ENCODE data around the gene CSF1. TPM values are rescaled to one million over a fixed set of nuclear protein-coding genes. Genes with fewer than 3 reads are reported as not detected.

The CSF1 gene
- polyA plus RNA-seq, 2 of the 4 experiments (the other 2 are of a cell fraction) = 35.1 to 36.3 TPM

GRCh38 chr1:109892561-109893368, 17.9 kb upstream of the CSF1 start:
- ATAC-seq = peak in 1 of 2 experiments; percentile 78; a peak in 3 of 6 replicates
- H3K27ac ChIP-seq = peak overlapping the region; percentile 54 to 81
- DNase-seq (ENCODE audit: low read depth in 1 of 2, low spot score in 1 of 2) = peak; percentile 23 to 40
- no peaks in the 10 kb centered on the region for H3K9me3 ChIP-seq
- no peak for FAIRE-seq
- peak overlapping the region; percentile 54 for H3K4me2 ChIP-seq
- no peak overlapping the region for H3K4me3 ChIP-seq
- H3K4me1 ChIP-seq = peaks cover 24% of the 10 kb centered on the region
- no peak for TF ChIP-seq ZSCAN20 (CRISPR knock-in tag; IDR thresholded peaks at IDR 0.05)
- no peak for TF ChIP-seq USF2 (IDR thresholded peaks at IDR 0.05)
- no peak for TF ChIP-seq MYC (IDR thresholded peaks at IDR 0.05; ENCODE audit: borderline replicate concordance, low read length)
- TF ChIP-seq ESRRA (IDR thresholded peaks at IDR 0.05; ENCODE audit: borderline replicate concordance, low read length) = no peak
- TF ChIP-seq CHD4 (IDR thresholded peaks at IDR 0.05; ENCODE audit: borderline replicate concordance) = no peak
- no peak for TF ChIP-seq HOXB5 (CRISPR knock-in tag; IDR thresholded peaks at IDR 0.05)
- TF ChIP-seq CTCF (IDR thresholded peaks at IDR 0.05) = no peak
- no peak for TF ChIP-seq MAX (IDR thresholded peaks at IDR 0.05)
- TF ChIP-seq JUN (IDR thresholded peaks at IDR 0.05) = no peak
- TF ChIP-seq NFE2L2 (conservative IDR thresholded peaks at IDR 0.05; ENCODE audit: low read length) = no peak
- TF ChIP-seq ZC3H11A (IDR thresholded peaks at IDR 0.05) = no peak
- 71% methylated on average over 10 of the region's 10 CpGs for WGBS (ENCODE audit: missing lambda C conversion rate)
- POLR2A ChIA-PET = interaction anchor here (1.1 kb wide), 1 partner anchor 16 kb away, joined by 5 read pairs; no protein-coding TSS in a partner anchor
- CTCF ChIA-PET = interaction anchor here (1.3 to 2.4 kb wide), 6 partner anchors 11 to 119 kb away, joined by 3 to 7 read pairs (median 4); partner anchors contain the start of gene AHCYL1

- Histone ChIP-seq H3K9me3 (no peaks in the 10 kb centered on the region), H3K4me1 (peaks cover 24% of the 10 kb centered on the region), H3K4me3 (no peak overlapping the region), H3K4me2 (no peak overlapping the region), H3K27ac (peak overlapping the region in 1 of 2 experiments; percentile 81; a peak in 2 of 6 replicates)
- FAIRE-seq (no peak), DNase-seq (ENCODE audit: low read depth in 1 of 2, low spot score in 1 of 2) (no peak), ATAC-seq (no peak)
- ChIA-PET POLR2A (no interaction called here), CTCF (interaction anchor here (1.3 to 1.5 kb wide), 5 partner anchors 12 to 120 kb away, joined by 3 to 6 read pairs (median 4); partner anchors contain the start of gene AHCYL1)
- TF ChIP-seq FOSL2 (IDR thresholded peaks at IDR 0.05) (no peak), FOSL2 (CRISPR knock-in tag; IDR thresholded peaks at IDR 0.05) (no peak), USF2 (IDR thresholded peaks at IDR 0.05) (no peak), HOXB13 (CRISPR knock-in tag; IDR thresholded peaks at IDR 0.05; ENCODE audit: low read depth) (no peak)
- WGBS (ENCODE audit: missing lambda C conversion rate) = 88% methylated on average over 7 of the region's 7 CpGs
Measured at GRCh38 chr1:109893532-109894171, 17.0 kb upstream of the CSF1 start.

GRCh38 chr1:109894823-109895719, 15.6 kb upstream of the CSF1 start:
- no peak for ATAC-seq
- ChIA-PET CTCF (interaction anchor here (0.9 to 1.5 kb wide), 3 partner anchors 9 to 103 kb away, joined by 3 read pairs; no protein-coding TSS in a partner anchor), POLR2A (no interaction called here)
- Histone ChIP-seq H3K4me1 (peaks cover 24% of the 10 kb centered on the region), H3K9me3 (no peaks in the 10 kb centered on the region), H3K4me3 (no peak overlapping the region), H3K27ac (peak overlapping the region in 1 of 2 experiments; percentile 65; a peak in 3 of 6 replicates), H3K4me2 (peak overlapping the region; percentile 24; the same call in 2 of the 3 replicates)
- no peak for FAIRE-seq
- WGBS (ENCODE audit: missing lambda C conversion rate) = 85% methylated on average over 8 of the region's 8 CpGs
- DNase-seq (ENCODE audit: low read depth in 1 of 2, low spot score in 1 of 2) = no peak
- TF ChIP-seq HEYL (CRISPR knock-in tag; IDR thresholded peaks at IDR 0.05) = no peak
- no peak for TF ChIP-seq BHLHE40 (IDR thresholded peaks at IDR 0.05; ENCODE audit: low read depth, low read length)
- TF ChIP-seq RCOR1 (IDR thresholded peaks at IDR 0.05; ENCODE audit: low read depth, low read length) = no peak
- TF ChIP-seq USF2 (IDR thresholded peaks at IDR 0.05) = no peak
- no peak for TF ChIP-seq SMC3 (IDR thresholded peaks at IDR 0.05)
- TF ChIP-seq ZFP36 (IDR thresholded peaks at IDR 0.05; ENCODE audit: borderline replicate concordance, partially characterized antibody) = no peak
- TF ChIP-seq CHD4 (IDR thresholded peaks at IDR 0.05; ENCODE audit: borderline replicate concordance) = no peak
- no peak for TF ChIP-seq FOXS1 (CRISPR knock-in tag; IDR thresholded peaks at IDR 0.05)
- TF ChIP-seq MYC (IDR thresholded peaks at IDR 0.05; ENCODE audit: borderline replicate concordance, low read length) = no peak
- TF ChIP-seq PBX3 (IDR thresholded peaks at IDR 0.05) = no peak
- TF ChIP-seq RARB (CRISPR knock-in tag; IDR thresholded peaks at IDR 0.05) = no peak
- TF ChIP-seq ESRRA (IDR thresholded peaks at IDR 0.05; ENCODE audit: borderline replicate concordance, low read length) = no peak
- no peak for TF ChIP-seq HES2 (IDR thresholded peaks at IDR 0.05)

Data from A549 (cell line).